ENCODE data around the gene RAB7B. TPM values are rescaled to one million over a fixed set of nuclear protein-coding genes. Genes with fewer than 3 reads are reported as not detected.

The RAB7B gene
- total RNA-seq, 1 experiment from 2014 or later, result 0.22 TPM

- CTCF ChIA-PET, result interaction anchor here (2.4 kb wide), 1 partner anchor 17 kb away, joined by 7 read pairs; no protein-coding TSS in a partner anchor
- Histone ChIP-seq H3K4me2 (ENCODE audit: low read length) (no peak overlapping the region), H3K79me2 (ENCODE audit: insufficient read depth, low read length) (no peaks in the 10 kb centered on the region), H4K20me1 (ENCODE audit: insufficient read depth) (no peaks in the 10 kb centered on the region), H3K27me3 (ENCODE audit: insufficient read depth, low read length) (no peaks in the 10 kb centered on the region), H3K9ac (ENCODE audit: low read length) (no peak overlapping the region), H3K4me1 (ENCODE audit: control insufficient read depth in 1 of 2, insufficient read depth in 2 of 2, low read length in 2 of 2) (peaks cover 0 to 8% of the 10 kb centered on the region in 2 experiments; a peak in 2 of 4 replicates), H3K9me3 (ENCODE audit: control insufficient read depth in 1 of 2, insufficient read depth in 1 of 2, low read depth in 1 of 2, low read length in 2 of 2) (no peaks in the 10 kb centered on the region), H3K27ac (ENCODE audit: low read depth, low read length) (no peak overlapping the region), H3K4me3 (replicated peaks in 1 of 2; ENCODE audit: low read depth in 1 of 2, low read length in 2 of 2) (no peak overlapping the region), H3K36me3 (ENCODE audit: control insufficient read depth in 1 of 2, insufficient read depth in 2 of 2, low read length in 2 of 2) (no peaks in the 10 kb centered on the region), H3K9me2 (ENCODE audit: insufficient read depth) (no peaks in the 10 kb centered on the region; the same call in 1 of the 2 replicates), H2AFZ (ENCODE audit: low read depth, low read length, poor library complexity, severe bottlenecking) (no peak overlapping the region)
- RAD21 ChIA-PET (ENCODE audit: low non-redundant PET in 1 of 2, low total read pairs in 2 of 2, uncharacterized antibody in 2 of 2, unreplicated experiment in 2 of 2), result no interaction called here
- intact Hi-C loops (cut with micrococcal nuclease), result no loop called here
- no TSS peak for BruUV-seq (replicated peaks)
- POLR2A ChIA-PET, result no interaction called here
- TF ChIP-seq CTCF (IDR thresholded peaks at IDR 0.05 in 2 of 3, conservative IDR thresholded peaks at IDR 0.05 in 1 of 3; ENCODE audit: borderline replicate concordance in 1 of 3, insufficient read depth in 1 of 3, low read depth in 2 of 3, low read length in 2 of 3), result no peak
- no peak for TF ChIP-seq SIN3A (IDR thresholded peaks at IDR 0.05; ENCODE audit: low read depth)
- no peak for TF ChIP-seq SP1 (IDR thresholded peaks at IDR 0.05; ENCODE audit: low read depth)
- no peak for TF ChIP-seq ZNF274 (IDR thresholded peaks at IDR 0.05; ENCODE audit: low read depth, low read length)
- TF ChIP-seq SRF (IDR thresholded peaks at IDR 0.05; ENCODE audit: low read depth), result no peak
- TF ChIP-seq ZBTB33 (IDR thresholded peaks at IDR 0.05; ENCODE audit: extremely low read depth, insufficient replicate concordance, low read length), result no peak
- no peak for TF ChIP-seq ZFX (IDR thresholded peaks at IDR 0.05)
- no peak for TF ChIP-seq EZH2phosphoT487 (IDR thresholded peaks at IDR 0.05; ENCODE audit: borderline replicate concordance)
- no peak for DNase-seq (ENCODE audit: low read depth, low spot score)
- ATAC-seq, result no peak
Observed at GRCh38 chr1:205994346-205994745, 8.8 kb downstream of the RAB7B start.
